Kidney epithelial cell (primary cell): ENCODE results near the gene ABCF3. TPM values are rescaled to one million over a fixed set of nuclear protein-coding genes. Genes with fewer than 3 reads are reported as not detected.

Experiments
- DNase-seq: peaks from one replicate; pipeline ENCODE4 v3.0.0-alpha.2; 2010; ENCODE audit warnings: low read depth
- H3K27me3 ChIP-seq: 2 replicates; pipeline ENCODE4 v1.6.0; 2011; ENCODE audit warnings: low read length; ENCODE audit not compliant: control insufficient read depth, insufficient read depth
- H3K36me3 ChIP-seq: 2 replicates; pipeline ENCODE4 v1.5.1; 2011; ENCODE audit warnings: low read length; ENCODE audit not compliant: control insufficient read depth, insufficient read depth
- H3K4me3 ChIP-seq: 2 replicates; pipeline ENCODE4 v1.5.1; 2011; ENCODE audit warnings: low read depth, mild to moderate bottlenecking, control low read depth, low read length
- total RNA-seq: library from RNA; depleted of rRNA; stranded (reverse); fragments of >200 nt; gene quantifications from 2 replicates; pipeline ENCODE4 v1.2.3, GENCODE V29; 2015
- TF ChIP-seq, protein P1 (sequence below): IDR thresholded peaks from 2 replicates; pipeline ENCODE4 v1.5.1; 2011; ENCODE audit warnings: mild to moderate bottlenecking, moderate library complexity, low read length, control low read depth, inconsistent platforms; ENCODE audit not compliant: insufficient read depth, poor library complexity, severe bottlenecking

ABCF3 gene
- total RNA-seq, 1 donor from 2014 or later: 55.7 TPM

DNA sequence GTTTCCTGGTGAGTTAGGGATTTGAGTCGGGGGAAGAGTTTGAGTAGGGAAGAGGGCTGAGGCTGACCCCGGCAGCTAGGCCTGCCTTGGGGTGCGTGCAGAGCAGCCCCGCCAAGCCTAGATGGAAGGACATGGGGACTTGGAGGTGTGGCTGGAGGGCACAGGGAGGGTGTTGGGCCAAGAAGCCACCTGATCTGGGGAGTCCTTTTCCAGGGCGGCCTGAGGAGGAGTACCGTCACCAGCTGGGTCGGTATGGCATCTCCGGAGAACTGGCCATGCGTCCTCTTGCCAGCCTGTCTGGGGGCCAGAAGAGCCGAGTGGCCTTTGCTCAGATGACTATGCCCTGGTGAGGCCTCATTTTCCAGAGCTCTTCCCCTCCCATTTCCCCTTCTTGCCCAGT is 6.9 kb downstream of the ABCF3 start:
- H3K27me3 ChIP-seq: no peaks in the 10 kb centered on the region
- TF ChIP-seq, protein P1, sequence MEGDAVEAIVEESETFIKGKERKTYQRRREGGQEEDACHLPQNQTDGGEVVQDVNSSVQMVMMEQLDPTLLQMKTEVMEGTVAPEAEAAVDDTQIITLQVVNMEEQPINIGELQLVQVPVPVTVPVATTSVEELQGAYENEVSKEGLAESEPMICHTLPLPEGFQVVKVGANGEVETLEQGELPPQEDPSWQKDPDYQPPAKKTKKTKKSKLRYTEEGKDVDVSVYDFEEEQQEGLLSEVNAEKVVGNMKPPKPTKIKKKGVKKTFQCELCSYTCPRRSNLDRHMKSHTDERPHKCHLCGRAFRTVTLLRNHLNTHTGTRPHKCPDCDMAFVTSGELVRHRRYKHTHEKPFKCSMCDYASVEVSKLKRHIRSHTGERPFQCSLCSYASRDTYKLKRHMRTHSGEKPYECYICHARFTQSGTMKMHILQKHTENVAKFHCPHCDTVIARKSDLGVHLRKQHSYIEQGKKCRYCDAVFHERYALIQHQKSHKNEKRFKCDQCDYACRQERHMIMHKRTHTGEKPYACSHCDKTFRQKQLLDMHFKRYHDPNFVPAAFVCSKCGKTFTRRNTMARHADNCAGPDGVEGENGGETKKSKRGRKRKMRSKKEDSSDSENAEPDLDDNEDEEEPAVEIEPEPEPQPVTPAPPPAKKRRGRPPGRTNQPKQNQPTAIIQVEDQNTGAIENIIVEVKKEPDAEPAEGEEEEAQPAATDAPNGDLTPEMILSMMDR: no peak
- no peak overlapping the region for H3K4me3 ChIP-seq
- peaks cover 13% of the 10 kb centered on the region for H3K36me3 ChIP-seq
- DNase-seq: no peak

DNA sequence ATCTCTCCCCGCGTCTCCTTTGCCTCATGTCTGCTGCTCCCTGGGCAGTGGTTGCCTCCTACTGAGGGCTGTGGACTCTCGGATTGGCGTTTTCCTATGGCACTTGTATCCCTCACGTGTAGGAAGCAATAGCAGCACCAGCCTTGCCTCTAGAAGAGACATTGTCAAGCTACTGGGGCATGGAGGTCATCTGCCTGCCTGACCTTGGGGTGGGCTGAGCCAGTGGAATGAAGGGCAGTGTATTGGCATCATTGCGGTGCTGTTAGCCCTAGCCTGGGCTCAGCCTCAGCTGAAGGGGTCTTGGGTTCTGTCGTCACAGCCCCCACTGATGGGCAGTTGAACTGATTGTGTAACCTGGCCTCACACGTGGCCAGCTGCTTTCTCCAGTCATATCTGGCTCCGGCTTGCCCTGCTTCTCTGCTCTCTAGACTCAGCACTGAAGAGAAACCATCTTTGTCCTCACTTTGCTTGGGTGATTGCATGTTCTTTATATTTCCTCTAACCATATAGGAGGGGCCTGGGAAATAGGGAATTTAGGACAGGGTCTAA is 8.1 kb downstream of the ABCF3 start:
- Histone ChIP-seq H3K4me3 (no peak overlapping the region), H3K27me3 (no peaks in the 10 kb centered on the region), H3K36me3 (peaks cover 13% of the 10 kb centered on the region)
- DNase-seq: no peak
- TF ChIP-seq, protein P1: no peak

DNA sequence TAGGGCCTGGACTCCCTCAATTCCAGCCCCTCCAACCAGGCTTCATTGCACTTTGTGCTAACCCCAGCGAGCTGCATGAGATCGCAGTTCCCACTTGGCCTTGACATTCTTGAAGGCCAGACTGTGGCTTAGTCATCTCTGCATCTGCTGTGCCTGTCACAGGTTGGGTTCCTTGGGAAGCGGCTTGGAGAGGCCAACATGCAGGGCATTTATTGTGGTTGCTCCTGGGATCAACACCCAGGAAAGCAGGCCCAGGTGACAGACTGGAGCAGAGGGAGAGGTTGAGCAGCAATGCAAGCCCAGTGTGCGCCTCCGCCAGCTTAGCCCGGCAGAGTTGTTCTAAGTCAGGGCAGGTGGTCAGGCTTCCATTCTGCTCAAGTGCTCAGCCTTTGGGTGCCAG is 10.5 kb downstream of the ABCF3 start:
- TF ChIP-seq, protein P1: no peak
- Histone ChIP-seq H3K4me3 (no peak overlapping the region), H3K36me3 (peaks cover 6% of the 10 kb centered on the region), H3K27me3 (no peaks in the 10 kb centered on the region)
- no peak for DNase-seq

DNA sequence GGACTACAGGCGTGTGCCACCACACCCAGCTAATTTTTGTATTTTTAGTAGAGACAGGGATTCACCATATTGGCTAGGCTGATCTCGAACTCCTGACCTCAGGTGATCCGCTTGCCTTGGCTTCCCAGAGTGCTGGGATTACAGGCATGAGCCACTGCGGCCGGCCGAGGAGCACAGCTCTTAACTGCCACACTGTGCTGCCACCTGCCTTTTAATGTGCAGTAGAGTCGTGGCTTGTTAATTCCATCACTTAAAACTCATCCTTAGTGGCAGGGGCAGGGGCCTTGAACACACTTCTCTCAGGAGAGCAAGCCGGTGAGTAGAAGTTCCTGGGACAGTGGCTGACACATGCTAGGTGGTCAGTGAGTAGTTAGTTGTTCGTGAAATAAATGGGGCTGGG is 12.5 kb downstream of the ABCF3 start:
- H3K27me3 ChIP-seq: no peaks in the 10 kb centered on the region
- no peak overlapping the region for H3K4me3 ChIP-seq
- peaks cover 2% of the 10 kb centered on the region for H3K36me3 ChIP-seq
- no peak for DNase-seq
- TF ChIP-seq, protein P1: no peak

DNA sequence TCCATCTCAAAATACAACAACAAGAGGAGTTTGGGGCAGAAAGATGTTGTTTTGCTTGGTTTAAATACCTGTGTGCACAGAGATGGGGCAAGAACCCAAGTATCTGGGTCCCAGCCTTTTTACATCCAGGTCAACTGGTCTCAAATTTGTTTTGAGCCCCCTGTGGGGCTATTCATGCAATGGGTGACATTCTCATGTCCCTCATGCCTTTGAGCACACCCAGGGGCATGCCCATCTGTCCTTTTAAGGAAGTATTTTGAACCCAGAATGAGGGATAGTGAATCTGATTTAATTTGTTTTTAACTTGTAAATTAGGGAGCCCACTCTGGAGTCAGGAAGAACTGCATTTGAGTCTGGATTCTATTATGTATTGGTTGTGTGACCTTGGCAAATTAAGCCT is 14.8 kb downstream of the ABCF3 start:
- DNase-seq: no peak
- no peaks in the 10 kb centered on the region for H3K27me3 ChIP-seq
- TF ChIP-seq, protein P1: no peak
- no peaks in the 10 kb centered on the region for H3K36me3 ChIP-seq
- H3K4me3 ChIP-seq: no peak overlapping the region

DNA sequence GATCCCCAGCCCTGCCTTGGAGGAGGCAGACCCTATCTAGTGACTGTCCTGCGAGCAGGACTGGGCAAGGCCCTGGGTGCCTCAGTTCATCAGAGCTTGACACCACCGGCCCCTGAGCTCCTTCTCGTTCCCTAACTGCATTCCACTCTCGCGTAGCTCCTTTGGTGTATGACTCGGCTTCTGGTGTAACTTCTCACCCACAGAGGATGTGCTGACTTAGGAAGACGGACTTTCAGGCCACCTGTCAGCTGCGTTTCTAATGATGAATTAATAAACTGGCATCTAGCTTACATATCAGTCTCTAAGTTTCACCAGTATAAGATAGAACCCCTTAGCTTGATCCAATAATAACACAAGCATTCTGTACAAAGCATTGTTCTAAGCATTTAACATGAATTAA is 17.5 kb downstream of the ABCF3 start:
- H3K36me3 ChIP-seq: no peaks in the 10 kb centered on the region
- TF ChIP-seq, protein P1: no peak
- no peak overlapping the region for H3K4me3 ChIP-seq
- no peak for DNase-seq
- peaks cover 6% of the 10 kb centered on the region for H3K27me3 ChIP-seq
